22Rv1 (cell line): Measurements from ENCODE around the gene THSD4.

Experiments
- ZFX ChIP-seq: fragments of 450-650 bp; IDR thresholded peaks from 2 replicates; pipeline ENCODE4 v1.6.1; 2017; ENCODE audit warnings: antibody characterized with exemption, borderline replicate concordance
- TF ChIP-seq, protein P1 (sequence below): fragments of 450-650 bp; IDR thresholded peaks from 2 replicates; pipeline ENCODE4 v1.5.1; 2017; ENCODE audit warnings: mild to moderate bottlenecking

DNA sequence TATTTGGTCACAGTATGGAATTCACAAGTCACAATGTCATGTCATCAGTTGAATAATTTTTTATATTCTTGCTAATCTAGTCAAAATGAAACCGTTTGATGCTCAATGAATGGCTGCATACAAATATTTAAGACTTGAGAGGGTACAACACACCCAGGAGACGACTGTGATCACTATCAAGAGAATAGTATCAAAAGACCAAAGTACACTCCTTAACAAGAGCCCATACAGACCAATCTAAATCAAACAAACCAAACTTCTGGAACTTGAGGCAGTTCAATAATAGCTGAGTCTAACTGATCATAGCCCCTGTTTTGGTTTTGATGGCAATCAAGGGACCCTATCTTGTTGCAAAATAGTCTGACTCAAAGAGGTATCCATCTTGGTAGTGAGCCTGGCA, 265.1 kb downstream of the THSD4 start:
- TF ChIP-seq, protein P1, sequence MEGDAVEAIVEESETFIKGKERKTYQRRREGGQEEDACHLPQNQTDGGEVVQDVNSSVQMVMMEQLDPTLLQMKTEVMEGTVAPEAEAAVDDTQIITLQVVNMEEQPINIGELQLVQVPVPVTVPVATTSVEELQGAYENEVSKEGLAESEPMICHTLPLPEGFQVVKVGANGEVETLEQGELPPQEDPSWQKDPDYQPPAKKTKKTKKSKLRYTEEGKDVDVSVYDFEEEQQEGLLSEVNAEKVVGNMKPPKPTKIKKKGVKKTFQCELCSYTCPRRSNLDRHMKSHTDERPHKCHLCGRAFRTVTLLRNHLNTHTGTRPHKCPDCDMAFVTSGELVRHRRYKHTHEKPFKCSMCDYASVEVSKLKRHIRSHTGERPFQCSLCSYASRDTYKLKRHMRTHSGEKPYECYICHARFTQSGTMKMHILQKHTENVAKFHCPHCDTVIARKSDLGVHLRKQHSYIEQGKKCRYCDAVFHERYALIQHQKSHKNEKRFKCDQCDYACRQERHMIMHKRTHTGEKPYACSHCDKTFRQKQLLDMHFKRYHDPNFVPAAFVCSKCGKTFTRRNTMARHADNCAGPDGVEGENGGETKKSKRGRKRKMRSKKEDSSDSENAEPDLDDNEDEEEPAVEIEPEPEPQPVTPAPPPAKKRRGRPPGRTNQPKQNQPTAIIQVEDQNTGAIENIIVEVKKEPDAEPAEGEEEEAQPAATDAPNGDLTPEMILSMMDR = no peak
- TF ChIP-seq ZFX = no peak
